HG02642 (cell line): ENCODE measurements around the gene CTPS2.
"Not testable (repeated sequence)": the region's sequence is repeated elsewhere in the genome, so short reads cannot be mapped to it uniquely, and the experiment has no call there.

ENCODE experiments used
- ATAC-seq: cut with Tn5 transposase; IDR thresholded peaks from one replicate; pipeline ENCODE4 v1.9.1; 2021; ENCODE audit warnings: mild to moderate bottlenecking; ENCODE audit not compliant: unreplicated experiment, poor library complexity

CTPS2 gene

GRCh38 chrX:16578218-16578617 lies 134.3 kb downstream of the CTPS2 start:
- ATAC-seq = no peak

- no peak for ATAC-seq
Measured at GRCh38 chrX:16577483-16578029, 134.9 kb downstream of the CTPS2 start.

- not testable (repeated sequence) for ATAC-seq
Measured at GRCh38 chrX:16575388-16575787, 137.1 kb downstream of the CTPS2 start.

- no peak for ATAC-seq
Measured at GRCh38 chrX:16573781-16574180, 138.7 kb downstream of the CTPS2 start.

GRCh38 chrX:16567681-16568080 lies 144.8 kb downstream of the CTPS2 start:
- ATAC-seq = no peak

GRCh38 chrX:16566571-16566970 lies 145.9 kb downstream of the CTPS2 start:
- no peak for ATAC-seq

- no peak for ATAC-seq
Measured at GRCh38 chrX:16560173-16560572, 152.3 kb downstream of the CTPS2 start.

GRCh38 chrX:16559206-16559619 lies 153.3 kb downstream of the CTPS2 start:
- ATAC-seq = no peak

- ATAC-seq = no peak
Measured at GRCh38 chrX:16558489-16558888, 154.0 kb downstream of the CTPS2 start.

GRCh38 chrX:16552546-16552945 lies 159.9 kb downstream of the CTPS2 start:
- no peak for ATAC-seq

- no peak for ATAC-seq
Measured at GRCh38 chrX:16547644-16548043, 164.8 kb downstream of the CTPS2 start.

- no peak for ATAC-seq
Measured at GRCh38 chrX:16544969-16545368, 167.5 kb downstream of the CTPS2 start.
